HTR-8/SVneo (cell line): Measurements from ENCODE around the gene MACROH2A2.
"Not testable (repeated sequence)": the region's sequence is repeated elsewhere in the genome, so short reads cannot be mapped to it uniquely, and the experiment has no call there.

Experiments used
- DNase-seq: peaks from one replicate; pipeline ENCODE4 v3.0.0; 2011; ENCODE audit warnings: low spot score, mixed read lengths; ENCODE audit not compliant: insufficient read length
- FAIRE-seq: peaks from 2 replicates; lab custom pipeline; 2011; peaks lifted over from hg19 to GRCh38; lab: Jason Lieb, UNC

MACROH2A2 gene

DNA sequence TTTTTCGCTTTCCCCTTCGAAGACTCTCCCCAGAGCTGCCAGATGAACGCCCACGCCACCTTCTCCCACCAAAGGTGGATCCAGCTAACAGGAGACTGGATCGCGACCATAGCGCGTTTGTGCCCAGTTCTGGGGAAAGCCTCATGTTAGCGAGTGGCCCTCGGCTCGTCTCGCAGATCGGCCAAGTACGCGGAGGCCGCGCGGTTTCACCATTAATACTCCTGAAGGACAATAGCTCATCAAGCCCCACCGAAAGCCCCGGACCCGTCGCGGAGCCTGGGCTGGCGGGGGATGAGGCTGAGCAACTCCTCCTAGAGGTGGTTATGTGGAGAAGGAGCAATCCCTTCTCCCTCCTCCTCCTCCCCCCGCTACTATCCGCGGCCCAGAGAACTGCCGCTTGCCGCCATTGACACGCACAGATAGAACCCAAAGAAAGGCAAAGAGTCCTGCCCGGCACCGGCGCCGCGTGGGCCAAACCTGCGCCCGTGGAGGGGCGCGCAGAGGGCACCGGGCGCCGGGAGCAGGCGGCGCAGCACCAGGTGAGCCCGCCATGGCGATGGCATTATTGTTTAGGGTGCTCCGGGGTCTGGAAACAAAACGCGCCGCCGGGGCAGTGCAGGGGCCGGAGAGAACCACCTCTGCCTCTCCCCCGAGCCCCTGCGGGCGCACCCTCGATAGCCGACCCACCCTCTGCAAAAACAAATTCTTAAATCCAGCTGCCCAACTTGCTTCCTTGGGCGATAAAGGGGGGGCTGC lies at the start of gene MACROH2A2:
TSS of gene MACROH2A2 (plus strand) at position 385 of the 756 bp plus-strand sequence. CDS start 22,813 bp downstream, outside the sequence.
- DNase-seq (peak; percentile 78), FAIRE-seq (peak; percentile 95)

- DNase-seq: no peak
- no peak for FAIRE-seq
Observed at GRCh38 chr10:70007116-70007820, 45.4 kb upstream of the MACROH2A2 start.

GRCh38 chr10:70031215-70031614 lies 21.4 kb upstream of the MACROH2A2 start:
- no peak for FAIRE-seq
- DNase-seq: no peak

GRCh38 chr10:70032667-70033289 lies 19.9 kb upstream of the MACROH2A2 start:
- DNase-seq (no peak), FAIRE-seq (no peak)

- FAIRE-seq (no peak), DNase-seq (no peak)
Observed at GRCh38 chr10:70034232-70034631, 18.4 kb upstream of the MACROH2A2 start.

DNA sequence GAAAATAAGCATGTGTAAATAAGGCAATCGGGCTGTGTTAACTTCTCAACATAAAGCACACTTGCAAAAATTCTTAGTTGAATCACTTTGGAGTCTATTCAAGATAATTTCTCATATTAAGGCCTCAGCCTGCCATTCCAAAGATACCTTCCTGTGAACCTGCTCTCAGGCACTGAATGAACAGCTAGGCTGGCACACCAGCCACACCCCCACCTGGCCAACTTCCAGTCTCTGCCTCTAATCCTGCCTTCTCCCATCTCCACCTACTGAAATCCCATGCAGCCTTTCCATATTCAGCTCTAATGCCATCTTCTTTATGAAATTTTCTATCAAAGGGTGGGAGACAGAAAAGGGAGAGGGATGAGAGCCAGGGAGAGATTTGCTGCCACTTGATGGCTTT lies 17.1 kb upstream of the MACROH2A2 start:
- FAIRE-seq (no peak), DNase-seq (no peak)

GRCh38 chr10:70038923-70039322 lies 13.7 kb upstream of the MACROH2A2 start:
- FAIRE-seq: no peak
- no peak for DNase-seq

DNA sequence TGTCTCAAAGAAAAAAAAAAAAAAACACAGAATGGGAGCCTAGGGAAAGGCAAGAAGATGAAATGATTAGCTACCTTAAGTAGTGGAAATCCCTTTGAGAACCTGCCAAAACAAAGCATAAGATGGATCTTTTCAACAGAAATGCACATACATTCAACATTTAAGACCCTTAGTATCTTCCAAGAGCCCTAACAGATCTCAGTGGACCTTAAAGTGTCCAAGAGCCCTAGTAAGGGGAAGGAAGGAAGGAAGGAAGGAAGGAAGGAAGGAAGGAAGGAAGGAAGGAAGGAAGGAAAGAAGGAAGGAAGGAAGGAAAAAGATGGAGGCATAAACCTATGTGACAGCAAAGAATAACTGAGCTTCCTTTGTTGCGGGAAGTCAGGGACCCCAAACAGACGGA lies 11.6 kb upstream of the MACROH2A2 start:
- FAIRE-seq (no peak), DNase-seq (no peak)

GRCh38 chr10:70041739-70042138 lies 10.9 kb upstream of the MACROH2A2 start:
- not testable (repeated sequence) for DNase-seq, FAIRE-seq

DNA sequence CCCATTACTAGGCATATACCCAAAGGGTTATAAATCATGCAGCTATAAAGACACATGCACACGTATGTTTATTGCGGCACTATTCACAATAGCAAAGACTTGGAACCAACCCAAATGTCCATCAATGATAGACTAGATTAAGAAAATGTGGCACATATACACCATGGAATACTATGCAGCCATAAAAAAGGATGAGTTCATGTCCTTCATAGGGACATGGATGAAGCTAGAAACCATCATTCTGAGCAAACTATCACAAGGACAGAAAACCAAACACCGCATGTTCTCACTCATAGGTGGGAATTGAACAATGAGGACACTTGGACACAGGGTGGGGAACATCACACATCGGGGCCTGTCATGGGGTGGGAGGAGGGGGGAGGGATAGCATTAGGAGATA lies 5.6 kb upstream of the MACROH2A2 start:
- FAIRE-seq, DNase-seq: not testable (repeated sequence)

- DNase-seq (no peak), FAIRE-seq (no peak)
Observed at GRCh38 chr10:70048030-70048723, 4.5 kb upstream of the MACROH2A2 start.

DNA sequence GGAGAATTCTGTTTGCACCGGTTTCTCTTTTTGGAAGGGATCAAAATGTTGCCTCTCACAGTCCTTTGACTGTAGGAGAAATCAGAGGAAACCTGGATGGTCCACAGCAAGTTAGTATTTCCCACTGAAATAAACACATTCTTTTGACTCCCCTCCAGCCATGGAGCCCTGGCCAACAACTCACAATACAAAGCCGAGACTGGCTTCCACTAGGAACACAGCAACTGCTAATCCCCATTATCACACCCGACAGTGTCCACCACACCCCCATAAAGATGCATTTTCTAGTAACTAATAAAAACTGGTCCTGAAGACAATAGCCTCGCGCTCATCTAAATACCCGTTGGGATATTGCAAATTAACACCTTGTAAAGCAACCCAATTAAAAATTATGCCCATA lies 798 bp upstream of the MACROH2A2 start:
- DNase-seq: no peak
- FAIRE-seq: no peak

GRCh38 chr10:70053218-70053840 lies 683 bp downstream of the MACROH2A2 start:
- no peak for FAIRE-seq

GRCh38 chr10:70053841-70054288 lies 1.2 kb downstream of the MACROH2A2 start:
- DNase-seq (peak; percentile 33), FAIRE-seq (no peak)

More at GRCh38 chr10:70053218-70053840, 683 bp downstream of the MACROH2A2 start:
- peak; percentile 19 for DNase-seq

DNA sequence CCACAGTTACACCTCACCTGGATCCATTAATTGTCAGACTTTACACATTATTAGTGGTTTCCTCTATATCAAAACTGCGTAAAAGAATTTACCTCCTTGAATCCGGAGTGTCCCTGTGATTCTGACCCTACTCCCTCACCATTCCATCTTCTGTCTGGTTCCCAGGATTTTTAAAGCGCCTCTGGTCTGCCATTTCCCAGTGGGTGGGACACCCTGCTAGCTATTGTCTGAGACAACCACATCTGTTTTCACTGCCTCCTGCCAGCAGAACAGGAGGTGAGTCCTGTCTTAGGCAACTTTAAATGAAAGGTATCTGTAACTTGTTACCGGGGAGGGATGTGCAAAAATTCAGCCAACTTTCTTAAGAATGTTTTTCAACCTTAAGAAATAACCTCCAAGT lies 2.3 kb downstream of the MACROH2A2 start:
- FAIRE-seq (no peak), DNase-seq (no peak)

GRCh38 chr10:70055550-70055949 lies 2.9 kb downstream of the MACROH2A2 start:
- DNase-seq (no peak), FAIRE-seq (no peak)

DNA sequence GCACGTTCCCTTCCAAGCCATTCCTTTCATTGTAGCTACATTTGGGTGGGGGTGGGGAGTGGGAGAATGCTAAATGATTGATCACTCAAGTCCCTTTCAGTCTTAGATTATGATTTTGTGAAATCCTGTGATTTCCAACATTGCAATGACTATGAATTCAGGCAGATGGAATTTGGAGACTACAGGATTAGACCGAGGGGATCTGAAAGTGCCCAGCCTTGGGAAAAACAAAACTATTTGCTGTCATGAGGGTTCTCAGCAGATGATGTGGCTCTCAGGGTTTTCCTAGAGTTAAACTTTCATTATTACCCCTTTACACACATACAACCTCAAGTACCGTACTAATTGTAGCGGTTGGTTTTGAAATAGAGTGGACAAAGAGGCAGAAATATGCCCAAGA lies 4.7 kb downstream of the MACROH2A2 start:
- DNase-seq (no peak), FAIRE-seq (no peak)

GRCh38 chr10:70060389-70060788 lies 7.7 kb downstream of the MACROH2A2 start:
- peak; percentile 33 for FAIRE-seq
- no peak for DNase-seq

DNA sequence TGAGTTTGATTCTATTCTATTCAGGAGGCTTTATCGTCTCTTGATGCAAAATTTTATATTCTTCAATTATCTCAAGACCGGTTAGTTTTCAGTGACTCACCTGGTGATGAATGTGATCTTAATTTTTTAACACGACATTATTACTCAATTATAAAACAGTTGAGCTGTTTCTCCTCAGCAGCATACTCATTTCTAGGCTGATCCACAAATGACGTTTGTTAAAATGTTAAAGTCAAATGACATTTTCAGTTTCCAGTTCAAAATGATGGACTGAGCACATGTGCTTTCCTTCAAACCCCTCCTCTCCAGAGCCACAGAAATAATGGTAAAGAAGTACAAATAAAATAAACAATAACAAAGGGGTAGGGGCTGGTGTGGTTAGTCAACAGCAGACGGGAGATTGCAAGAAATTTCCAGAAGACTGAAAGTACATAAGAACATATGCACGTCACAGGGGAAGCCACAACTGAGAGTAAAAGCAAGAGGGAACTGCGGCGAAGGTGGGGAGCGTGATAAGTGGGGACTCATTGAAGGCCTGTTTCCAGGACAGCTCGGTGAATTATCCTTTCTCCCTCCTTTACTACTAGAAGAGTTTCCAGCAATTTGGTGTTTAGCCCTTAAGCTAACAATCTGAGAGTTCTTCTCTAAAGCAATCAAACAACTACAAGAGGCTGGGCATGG lies 10.9 kb downstream of the MACROH2A2 start:
- no peak for DNase-seq
- FAIRE-seq: no peak
